GM19438 (cell line): ENCODE data around the gene PADI3.

ENCODE experiments used
- ATAC-seq: cut with Tn5 transposase; IDR thresholded peaks from one replicate; pipeline ENCODE4 v1.9.1; 2021; ENCODE audit warnings: low read depth; ENCODE audit not compliant: unreplicated experiment

Gene PADI3

DNA sequence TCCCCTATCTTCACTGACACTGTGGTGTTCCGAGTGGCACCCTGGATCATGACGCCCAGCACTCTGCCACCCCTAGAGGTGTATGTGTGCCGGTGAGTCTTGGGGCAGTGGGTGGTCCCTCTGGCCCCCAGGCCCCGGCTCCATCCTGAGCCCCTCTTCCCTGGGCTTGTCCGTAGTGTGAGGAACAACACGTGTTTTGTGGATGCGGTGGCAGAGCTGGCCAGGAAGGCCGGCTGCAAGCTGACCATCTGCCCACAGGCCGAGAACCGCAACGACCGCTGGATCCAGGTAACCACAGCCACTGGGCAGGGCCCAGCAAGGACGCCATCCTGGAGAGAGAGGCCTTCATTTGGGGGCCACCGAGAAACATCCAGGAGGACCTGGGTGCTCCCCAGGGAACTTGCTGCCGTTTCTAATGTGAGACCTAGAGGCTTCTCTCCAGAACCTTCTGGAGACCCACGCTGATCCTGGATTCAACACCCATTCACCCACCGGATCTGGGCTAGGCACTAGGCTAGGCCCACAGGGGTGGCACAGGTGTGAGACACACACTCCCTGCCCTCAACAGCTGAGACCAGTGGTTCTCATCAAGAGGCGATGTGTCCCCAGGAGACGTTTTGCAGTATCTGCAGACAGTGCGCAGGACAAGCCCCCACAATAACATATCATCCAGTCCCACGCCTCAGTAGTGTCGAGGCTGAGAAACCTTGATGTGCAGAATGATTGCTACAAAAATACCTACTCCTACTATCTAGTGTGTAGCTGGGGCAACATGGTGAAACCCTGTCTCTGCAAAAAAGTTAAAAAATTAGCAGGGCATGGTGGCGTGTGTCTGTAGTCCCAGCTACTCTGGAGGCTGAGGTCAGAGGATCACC, 22.2 kb downstream of the PADI3 start:
- no peak for ATAC-seq

DNA sequence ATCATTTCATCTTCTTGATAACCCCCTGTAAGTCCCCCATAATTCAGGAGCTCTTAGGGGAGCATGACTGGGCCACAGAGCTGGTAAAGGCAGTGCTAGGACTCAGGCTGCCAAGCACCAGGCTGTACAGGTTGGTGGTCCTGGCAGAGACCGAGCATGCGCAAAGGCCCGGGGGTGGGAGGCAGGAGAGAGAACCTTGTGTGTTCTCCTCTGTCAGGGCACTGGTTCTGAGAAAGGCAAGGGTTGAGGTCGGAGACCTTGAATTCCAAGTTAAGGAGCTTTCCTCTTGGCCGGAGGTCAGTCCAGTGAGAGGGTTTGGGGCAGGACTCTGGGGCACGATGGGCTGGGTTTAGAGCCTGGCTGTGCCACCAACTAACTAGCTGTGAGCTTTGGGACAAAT, 23.2 kb downstream of the PADI3 start:
- no peak for ATAC-seq

DNA sequence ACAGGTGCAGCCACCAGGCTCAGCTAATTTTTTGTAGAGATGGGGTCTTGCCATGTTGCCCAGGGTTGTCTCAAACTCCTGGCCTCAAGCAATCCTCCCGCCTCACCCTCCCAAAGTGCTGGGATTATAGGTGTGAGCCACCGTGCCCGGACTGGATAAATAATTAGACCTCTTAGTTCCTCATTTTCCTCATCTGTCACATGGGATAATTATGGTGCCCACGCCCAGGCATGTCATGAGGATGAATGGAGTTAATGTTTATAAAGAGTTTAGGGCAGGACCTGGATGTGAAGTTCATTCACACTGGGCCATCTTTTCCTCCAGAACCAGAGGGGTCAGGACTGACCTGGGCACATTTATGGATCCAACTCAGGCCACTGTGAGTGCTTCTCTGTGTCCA, 23.7 kb downstream of the PADI3 start:
- no peak for ATAC-seq

DNA sequence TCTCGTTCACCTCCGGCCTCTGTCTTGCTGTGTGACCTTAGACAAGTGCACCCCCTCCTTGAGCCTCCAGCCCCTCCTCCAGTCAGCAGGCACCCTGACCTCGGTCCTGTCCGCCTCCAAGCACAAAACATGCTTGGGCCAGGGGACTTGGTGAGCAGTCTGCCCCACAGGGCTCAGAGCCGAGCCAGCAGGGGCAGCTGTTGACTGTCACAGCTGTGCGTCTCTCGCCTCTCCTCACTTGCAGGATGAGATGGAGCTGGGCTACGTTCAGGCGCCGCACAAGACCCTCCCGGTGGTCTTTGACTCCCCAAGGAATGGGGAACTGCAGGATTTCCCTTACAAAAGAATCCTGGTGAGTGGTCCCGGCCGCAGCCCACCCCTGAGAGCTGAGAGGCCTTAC, 24.2 kb downstream of the PADI3 start:
- no peak for ATAC-seq

DNA sequence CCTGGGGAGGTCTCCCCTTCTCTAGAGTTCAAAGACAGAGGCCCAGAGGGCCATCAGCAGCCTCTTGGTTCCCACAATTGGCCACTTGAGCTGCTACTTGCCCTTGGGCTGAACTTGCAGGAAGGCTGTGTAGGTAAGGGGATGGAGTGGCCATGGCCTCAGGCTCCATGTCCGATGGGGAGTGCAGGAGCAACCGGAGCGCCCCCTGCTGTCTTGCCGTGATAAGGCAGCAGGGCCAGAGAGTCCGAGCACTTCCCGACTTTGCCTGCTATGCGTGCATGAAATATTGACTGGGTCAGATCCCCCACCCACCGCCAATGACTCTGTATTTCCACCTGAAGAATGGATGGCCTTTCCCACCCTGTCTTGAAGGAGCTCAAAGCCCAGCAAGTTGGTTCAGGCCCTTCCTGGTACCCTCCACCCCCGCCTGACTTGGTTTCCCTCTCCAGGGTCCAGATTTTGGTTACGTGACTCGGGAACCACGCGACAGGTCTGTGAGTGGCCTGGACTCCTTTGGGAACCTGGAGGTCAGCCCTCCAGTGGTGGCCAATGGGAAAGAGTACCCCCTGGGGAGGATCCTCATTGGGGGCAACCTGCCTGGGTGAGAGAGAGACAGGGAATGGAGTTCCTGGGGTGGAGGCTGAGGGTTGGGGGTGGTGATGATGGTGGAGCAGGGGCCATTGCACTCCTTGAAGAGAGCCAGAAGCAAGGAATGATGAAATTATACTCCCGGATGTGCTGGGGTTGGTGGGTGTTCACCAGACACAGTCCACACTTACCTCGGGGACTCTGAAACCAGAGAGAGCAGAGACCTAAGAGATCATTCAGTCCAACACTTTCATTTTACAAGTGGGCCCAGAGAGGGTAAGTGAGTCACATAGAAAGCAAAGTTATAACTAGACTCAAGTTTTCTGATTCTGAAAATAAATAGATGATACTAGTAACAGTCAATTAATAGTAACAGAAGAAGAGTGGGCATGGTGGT, 25.6 kb downstream of the PADI3 start:
- ATAC-seq, result no peak

DNA sequence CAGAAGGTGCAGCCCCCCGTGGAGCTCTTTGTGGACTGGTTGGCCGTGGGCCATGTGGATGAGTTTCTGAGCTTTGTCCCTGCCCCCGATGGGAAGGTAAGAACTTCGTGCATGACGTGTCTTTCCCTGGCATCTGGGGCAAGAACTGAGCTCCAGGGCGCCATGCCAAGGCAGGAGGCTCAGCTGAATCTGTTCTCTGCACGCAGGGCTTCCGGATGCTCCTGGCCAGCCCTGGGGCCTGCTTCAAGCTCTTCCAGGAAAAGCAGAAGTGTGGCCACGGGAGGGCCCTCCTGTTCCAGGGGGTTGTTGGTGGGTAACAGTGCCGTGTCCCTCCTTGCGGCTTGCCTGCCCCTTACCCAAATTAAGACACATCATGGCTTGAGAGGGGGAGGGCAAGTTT, 27.7 kb downstream of the PADI3 start:
- no peak for ATAC-seq

DNA sequence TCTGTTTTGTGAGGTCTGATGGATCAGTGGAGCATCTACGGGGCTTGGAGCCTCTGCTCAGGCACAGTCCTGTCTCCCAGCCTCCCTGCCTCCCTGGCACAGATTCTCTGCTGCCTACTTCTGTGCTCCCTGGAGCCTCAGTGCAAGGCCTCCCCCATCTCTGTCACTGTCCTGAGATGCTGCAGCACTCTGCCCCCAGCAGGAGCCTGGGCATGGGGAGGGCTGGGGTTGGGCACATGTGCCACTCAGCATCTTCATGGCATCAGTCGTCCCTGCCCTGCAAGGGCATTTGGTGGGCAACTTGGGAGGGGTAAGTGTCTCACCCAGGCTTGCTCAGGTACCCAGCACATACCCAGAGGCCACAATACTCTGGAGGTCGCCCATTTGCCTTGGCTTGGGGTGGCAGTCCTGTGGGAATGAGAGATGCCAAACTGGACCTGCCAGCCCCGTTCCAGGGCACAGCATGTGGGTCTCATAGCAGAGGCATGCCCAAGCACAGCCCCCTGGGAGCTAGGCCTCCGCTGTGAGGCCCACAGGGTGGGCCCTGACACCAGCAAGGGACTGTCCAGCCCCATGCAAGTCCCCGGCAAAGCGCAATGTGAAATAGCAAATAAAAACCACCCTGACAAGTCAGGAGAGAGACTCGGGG, 28.7 kb downstream of the PADI3 start:
- ATAC-seq, result no peak

DNA sequence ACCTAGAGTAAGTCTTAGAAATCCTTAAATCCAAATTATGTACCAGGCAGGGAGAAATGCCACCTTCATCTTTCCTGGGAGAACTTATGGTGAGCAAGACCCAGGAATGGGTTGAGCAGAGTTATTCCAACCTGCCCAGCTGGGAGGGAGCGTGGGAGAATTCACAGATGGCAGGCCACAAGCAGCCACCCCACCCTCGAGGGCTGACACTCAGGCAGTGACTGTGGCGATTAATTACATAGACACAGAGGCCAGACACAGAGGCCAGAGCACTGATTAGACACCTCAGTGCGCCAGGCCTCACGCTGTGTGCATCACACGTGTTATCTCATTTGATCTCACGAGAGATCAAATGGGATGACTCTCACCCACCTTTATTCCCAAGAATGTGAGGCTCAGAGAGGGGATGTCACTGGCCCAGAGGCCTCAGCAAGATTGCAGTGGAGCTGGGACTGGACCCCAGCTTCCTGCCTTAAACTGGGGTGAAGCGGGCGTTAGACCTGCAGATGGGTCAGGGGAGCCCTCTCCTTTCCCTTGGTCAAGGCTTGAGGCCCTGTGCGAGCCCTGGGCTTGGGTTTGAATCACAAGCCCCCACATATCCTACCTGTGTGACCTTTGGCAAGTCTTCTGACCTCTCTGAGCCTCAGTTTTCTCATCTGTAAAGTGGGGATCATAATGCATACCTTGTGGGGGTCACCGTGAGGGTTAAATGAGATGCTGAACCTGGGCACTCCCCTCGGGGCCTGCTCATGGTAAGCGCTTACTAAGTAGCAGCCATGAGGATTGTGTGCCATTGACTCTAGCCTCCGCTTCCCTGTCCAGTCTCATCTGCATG, 30.3 kb downstream of the PADI3 start:
- ATAC-seq, result no peak

DNA sequence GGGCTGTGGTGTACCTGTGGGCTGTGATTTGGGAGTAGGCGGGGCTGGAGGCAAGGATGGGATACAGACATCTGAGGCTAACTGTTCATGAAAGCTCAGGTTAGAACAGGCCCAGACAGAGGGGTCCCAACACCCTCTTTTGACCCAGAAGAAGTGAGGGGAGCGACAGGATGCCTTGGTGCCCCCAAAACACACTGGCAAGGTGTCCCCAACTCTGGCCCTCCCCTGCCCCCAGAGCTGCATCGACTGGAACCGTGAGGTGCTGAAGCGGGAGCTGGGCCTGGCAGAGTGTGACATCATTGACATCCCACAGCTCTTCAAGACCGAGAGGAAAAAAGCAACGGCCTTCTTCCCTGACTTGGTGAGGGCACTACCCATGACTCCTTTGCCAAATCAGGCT, 31.5 kb downstream of the PADI3 start:
- ATAC-seq, result no peak

DNA sequence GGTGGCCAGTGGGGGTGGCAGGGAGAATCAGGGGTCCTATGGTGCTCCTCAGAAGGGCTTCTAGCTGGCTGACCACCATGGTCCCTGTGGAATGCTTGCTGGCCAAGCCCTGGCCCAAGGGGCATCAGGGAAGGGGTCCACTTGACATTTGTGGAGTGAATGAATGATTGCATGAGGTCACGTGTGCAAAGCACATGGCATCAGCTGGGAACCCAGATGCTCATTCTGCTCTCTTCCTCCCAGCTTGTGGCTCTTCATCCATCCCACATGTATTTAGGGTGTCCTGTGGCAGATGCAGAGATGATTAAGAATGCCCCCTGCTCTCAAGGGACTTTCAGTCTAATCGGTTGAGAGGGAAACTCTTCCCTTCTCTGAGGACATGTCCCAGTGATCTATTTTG, 32.0 kb downstream of the PADI3 start:
- no peak for ATAC-seq

DNA sequence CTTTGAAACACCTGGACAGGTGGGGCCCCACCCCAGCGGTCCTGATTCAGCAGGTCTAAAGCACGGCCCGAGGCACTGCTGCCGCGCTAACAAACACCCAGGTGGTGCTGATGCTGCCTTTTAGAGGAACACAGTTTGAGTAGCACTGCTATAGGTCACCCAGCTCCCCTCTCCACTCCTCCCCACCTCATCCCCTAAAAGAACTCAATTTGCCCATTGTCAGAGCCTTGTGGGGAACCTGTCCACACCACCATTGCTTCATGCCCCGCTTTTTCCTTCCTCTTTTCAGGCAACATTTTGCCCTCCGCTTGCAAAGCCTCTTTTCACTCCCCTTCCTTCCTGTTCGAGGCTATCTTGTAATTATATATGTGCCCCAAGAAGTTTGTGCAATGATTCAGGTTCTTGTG, 32.9 kb downstream of the PADI3 start:
- ATAC-seq, result no peak

DNA sequence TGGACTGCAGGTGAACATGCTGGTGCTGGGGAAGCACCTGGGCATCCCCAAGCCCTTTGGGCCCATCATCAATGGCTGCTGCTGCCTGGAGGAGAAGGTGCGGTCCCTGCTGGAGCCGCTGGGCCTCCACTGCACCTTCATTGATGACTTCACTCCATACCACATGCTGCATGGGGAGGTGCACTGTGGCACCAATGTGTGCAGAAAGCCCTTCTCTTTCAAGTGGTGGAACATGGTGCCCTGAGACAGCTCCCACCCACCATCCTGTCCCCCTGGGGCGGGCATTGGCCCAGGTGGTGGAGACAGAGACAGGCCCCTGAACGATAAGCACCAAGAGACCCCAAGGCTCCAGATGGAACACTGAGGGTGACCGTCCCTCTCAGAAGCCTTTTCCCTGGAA, 33.9 kb downstream of the PADI3 start:
- no peak for ATAC-seq

DNA sequence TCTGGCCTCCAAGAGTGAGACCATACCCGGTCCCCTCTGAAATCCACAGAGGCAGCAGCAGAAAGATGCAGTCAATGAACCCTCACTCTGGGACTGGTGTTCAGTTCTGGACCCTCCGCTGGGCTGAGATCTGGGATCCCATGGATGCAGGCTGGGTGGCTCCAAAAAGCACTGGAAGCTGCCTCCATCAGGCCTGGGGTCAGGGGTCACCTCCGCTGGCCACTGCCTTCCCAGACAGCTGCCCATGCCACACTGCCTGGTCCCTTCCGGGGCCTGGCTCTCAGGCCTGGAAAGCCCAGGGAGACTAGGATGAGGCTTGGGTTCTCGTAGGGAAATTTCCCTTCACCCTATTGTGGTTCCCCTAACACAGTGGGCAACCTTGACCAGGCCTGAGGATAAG, 37.7 kb downstream of the PADI3 start:
- no peak for ATAC-seq

DNA sequence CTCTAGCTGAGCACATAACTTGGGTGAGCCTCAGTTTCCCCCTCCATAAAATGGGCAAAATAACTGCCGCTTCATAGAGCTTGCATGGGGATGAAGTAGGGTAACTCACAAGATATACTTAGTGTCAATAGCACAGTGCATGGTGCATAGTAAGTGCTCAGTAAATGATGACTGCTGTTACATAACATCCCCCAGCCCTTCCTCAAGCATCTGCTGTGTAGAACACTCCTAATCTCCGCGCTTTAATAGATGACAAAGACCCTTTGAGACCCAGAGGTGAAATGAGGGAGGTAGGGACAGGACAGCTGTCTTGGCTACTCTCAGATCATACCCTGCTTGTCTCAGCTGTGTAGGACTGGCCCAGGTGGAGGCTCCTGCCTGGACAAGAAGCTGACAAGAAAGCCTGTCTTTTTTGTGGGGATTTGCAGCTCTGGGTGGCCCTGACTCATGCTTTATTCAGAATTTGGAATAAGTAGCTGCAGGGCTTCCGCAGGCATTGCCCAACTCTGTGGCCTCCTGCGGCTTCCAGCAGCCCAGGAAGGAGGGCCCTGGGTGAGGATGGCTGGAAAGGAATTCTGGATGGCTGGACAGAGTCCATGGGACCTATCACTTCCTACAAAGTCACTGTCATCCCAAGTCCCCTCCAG, 38.4 kb downstream of the PADI3 start:
- ATAC-seq, result no peak

DNA sequence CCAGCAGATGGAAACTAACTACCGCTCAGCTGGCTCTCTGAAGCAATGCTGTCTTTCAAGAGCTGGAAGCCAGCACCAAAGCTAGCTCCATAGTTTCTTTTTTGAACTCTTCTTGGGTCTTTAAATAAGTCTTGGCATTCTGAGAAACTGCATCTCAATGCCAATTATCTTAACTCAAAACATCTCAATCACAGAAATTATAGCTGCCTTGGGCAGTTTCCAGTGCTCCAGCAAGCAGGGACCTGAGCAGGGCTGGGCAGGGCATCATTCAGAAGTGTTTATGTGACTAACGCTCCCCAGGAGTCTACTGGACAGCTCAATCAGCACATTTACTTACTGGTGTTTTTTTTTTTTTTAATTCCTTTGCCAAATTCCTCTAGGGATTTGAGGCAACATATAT, 40.8 kb downstream of the PADI3 start:
- ATAC-seq, result no peak

DNA sequence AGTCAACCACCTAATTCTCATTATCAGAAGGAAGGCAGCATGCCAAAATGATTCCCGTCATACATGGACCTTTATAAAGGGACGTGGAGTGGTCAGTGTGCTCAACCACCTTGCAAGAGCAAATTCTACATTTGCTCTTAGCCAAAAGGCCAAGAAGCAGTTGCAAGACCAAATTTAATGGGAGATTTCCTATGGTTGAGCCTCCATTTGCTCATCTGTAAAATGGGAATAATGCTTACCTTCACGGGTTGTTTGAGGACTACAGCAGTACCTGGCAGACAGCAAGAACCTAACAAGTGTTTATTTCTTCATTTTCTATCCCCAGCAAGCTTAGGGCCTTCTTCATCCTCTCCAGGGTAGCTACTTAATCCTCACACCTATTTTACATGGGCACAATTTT, 41.7 kb downstream of the PADI3 start:
- no peak for ATAC-seq

DNA sequence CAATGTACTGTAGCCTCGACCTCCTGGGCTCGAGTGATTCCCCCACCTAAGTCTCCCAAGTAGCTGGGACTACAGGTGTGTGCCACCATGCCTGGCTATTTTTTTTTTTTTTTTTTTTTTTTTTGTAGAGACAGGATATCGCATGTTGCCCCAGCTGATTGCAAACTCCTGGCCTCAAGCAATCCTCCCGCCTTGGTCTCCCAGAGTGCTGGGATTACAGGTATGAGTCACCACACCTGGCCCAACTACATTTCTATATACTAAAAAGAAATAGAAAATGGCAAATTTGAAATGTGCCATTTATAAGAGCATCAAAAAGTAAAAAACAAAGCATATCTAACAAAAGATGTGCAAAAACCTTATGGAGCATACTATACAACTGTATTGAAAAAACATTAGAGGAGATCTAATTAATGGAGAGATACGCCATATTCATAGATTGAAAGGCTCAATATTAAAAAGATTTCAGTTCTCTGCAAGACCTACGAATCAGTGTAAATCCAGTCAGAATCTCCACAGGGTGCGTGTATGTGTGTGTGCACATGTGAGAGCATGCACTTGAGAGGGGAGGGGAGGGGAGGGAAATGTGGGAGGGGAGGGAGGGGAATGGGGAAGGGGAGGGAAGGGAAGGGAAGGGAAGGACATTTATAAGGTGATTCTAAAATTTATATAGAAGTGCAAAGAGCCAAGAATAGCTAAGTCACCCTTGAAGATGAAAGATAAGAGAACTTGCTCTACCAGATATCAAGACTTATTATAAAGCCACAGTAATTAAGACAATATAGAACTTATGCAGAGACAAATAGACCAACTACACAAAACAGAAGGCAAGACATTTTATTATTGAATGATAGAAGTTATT, 43.6 kb downstream of the PADI3 start:
- no peak for ATAC-seq

DNA sequence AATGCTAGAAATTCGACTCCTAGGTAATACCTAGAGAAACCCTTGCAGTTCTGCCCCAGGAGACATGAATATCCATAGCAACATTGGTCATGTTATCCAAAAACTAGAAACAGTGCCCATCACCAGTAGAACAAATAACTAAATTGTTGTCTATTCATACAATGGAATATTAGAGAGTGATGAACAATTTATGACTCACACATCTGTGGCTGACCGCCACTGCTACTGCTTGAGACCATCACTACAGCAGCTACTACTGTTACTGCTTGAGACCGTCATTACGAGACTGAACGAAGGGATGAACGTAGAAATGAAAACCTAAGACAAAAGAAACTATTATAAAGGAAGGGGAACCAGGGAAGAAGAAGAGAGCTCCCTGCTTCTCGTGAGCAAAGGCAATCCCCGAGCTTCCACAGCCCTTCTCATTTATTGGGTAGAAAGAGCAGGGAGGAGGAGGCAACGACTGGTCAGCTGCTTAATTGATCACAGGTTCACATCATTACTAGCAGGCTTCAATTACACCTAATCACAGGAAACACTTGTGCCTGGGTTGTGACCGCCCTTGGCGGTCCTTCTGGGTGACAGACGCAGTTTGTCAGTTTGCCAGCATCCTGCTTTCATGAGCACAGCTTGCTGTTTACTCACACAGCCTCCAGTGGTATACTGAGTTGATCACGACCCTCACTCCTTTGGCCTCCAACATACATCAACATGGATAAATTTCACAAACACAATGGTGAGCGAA, 45.0 kb downstream of the PADI3 start:
- ATAC-seq, result no peak
